Activated CD8-positive, alpha-beta memory T cell treated with anti-CD3 and anti-CD28 coated beads, Interleukin-2, amount 50 U/mL, for 4 hours (primary cell): ENCODE data around the gene RPL37A.
"Not testable (repeated sequence)": the region's sequence is repeated elsewhere in the genome, so short reads cannot be mapped to it uniquely, and the experiment has no call there.

Source experiments
- DNase-seq: peaks from one replicate; pipeline ENCODE4 v3.0.0-alpha.2; 2020

Gene RPL37A

GRCh38 chr2:216518566-216519119 is 20.0 kb downstream of the RPL37A start:
- not testable (repeated sequence) for DNase-seq

DNA sequence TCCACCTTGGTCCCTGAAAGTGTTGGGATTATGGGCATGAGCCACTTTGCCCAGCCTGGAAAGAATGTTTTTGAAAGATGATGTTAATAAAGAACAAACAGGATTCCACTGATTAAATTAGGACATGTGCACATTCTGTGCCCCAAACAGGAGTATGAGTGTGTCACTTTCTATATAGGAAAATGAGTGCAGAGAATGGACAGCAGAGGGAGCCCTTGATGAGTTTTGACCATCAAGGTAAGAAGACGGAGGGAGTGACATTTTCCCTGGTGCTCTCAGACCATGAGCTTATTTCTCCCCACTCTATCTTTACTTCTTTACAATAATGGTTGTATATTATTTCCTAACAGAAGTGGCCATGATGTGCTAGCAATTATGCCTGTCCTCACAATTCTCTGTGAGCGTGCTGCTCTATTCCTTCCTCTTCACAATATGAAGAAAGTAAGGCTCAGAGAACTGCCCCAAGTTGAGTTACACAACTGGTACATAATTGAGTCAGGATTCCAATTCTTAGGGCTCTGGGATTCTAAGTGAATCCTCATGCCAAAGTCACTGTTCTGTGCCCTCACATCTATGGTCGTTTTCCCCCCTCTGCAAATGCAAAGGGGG is 20.6 kb downstream of the RPL37A start:
- peak; percentile 39 for DNase-seq

- DNase-seq: no peak
These were observed 21.5 kb downstream of the RPL37A start for GRCh38 chr2:216520112-216520511.

GRCh38 chr2:216522892-216523502 is 24.4 kb downstream of the RPL37A start:
- no peak for DNase-seq

DNA sequence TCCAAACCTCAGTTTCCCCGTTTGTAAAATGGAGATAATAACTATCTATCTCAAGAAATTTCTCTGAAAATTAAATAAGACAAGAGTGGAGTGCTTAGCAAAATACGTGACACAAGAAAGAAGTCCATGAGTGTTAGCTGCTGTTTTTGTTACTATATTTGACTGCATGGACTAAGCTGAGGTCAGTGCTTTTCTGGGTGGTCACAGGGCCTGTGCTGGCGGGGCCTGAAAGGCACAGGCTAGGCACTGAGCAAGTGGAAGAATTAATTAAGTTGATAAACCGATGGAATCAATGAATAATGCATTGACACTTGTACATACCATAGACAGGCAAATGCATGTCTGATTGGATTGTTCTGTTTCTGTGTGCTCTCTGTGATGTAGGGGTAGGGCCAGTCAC is 27.3 kb downstream of the RPL37A start:
- no peak for DNase-seq

DNA sequence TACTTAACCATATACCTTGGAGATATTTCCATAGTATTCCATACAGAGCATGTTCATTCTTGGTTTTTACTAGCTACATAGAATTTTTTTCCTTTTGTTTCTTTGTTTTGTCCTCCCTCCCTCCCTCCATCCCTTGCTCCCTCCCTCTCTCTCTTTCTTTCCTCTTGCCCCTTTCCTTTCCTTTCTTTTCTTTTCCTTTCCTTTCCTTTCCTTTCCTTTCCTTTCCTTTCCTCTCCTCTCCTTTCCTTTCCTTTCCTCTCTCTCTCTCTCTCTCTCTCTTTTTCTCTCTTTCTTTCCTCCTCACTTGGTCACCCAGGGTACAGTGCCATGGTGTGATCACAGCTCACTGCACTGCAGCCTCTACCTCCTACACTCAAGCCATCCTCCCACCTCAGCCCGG is 28.3 kb downstream of the RPL37A start:
- DNase-seq: no peak

DNA sequence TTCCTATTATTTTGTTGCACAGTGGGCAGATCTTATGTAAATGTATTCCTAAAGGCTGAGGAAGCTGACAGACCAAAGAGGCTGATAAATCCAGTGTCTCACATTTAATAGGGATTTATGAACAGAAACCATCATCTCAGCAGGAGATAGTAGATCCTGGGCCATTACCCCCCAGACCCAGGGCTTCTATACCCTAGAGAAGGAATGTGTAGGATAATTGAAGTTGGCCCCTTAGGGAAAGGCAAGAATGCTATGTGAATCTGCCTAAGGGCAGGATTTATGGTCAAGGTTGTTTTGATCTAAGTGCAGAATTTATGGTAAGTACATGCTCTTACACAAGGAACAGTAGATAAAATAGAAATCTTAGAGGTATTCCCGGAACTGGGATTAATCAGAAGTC is 29.0 kb downstream of the RPL37A start:
- DNase-seq: no peak

DNA sequence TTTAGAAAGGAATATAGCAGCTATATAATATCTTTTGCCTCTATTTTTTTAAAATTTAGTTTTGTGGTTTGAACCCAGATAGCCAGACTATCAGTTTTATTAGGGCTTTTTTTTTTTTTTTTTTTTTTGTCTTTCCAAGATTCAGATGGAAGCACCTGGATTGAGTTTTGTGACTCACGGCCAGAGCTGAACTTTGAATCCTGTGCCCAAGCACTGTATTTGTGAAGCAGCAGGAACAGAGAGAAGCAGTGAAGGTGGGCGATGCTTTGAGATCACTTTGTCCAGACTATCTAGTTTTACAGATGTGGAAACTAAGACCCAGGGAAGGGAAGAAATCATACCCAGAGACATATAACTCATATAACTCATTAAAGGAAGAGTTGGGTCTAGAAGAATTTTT is 33.9 kb downstream of the RPL37A start:
- DNase-seq: no peak

- no peak for DNase-seq
These were observed 35.0 kb downstream of the RPL37A start for GRCh38 chr2:216533609-216534008.

DNA sequence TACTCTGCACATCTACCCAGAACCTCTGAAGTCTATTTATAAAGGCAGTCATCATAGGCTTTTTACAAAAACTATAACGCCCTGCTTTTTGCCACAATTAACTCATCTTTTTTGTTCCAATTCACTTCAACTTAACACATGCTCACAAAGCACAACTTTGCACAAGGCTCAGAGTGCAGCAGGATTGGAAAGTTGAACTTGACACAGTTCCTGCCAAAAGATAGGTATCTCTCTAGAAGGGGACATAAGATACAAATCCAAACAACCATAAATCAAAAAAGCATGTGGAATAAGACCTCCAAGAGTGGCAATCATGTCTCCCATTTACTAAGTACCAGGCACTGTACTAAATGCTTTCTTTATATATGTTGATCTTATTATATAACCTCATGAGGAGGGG is 36.2 kb downstream of the RPL37A start:
- no peak for DNase-seq

- DNase-seq: no peak
These were observed 36.9 kb downstream of the RPL37A start for GRCh38 chr2:216535454-216535995.

GRCh38 chr2:216536734-216537210 is 38.1 kb downstream of the RPL37A start:
- no peak for DNase-seq

GRCh38 chr2:216537366-216537765 is 38.7 kb downstream of the RPL37A start:
- DNase-seq: no peak

- no peak for DNase-seq
These were observed 39.9 kb downstream of the RPL37A start for GRCh38 chr2:216538538-216538937.

GRCh38 chr2:216539120-216539519 is 40.5 kb downstream of the RPL37A start:
- DNase-seq: no peak

- DNase-seq: no peak
These were observed 41.2 kb downstream of the RPL37A start for GRCh38 chr2:216539791-216540241.

DNA sequence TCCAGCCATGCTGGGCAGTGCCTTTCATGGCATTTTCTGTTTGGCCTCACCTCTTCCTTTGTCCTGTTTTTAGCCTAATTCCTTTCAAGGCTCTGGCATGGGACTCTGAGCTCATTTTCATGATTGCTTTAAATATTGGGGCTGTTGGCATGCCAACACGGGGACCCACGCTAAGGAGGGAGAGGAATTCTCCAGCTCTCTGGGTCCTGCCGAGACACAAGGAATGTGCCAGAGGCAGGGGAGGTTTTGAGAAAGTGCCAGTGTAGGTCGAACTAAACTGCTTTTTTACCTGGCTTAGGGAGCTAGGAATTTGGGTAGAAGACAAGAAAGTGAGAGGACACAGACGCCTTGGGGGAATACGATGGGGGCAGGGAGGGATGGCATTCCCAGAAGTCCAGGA is 42.3 kb downstream of the RPL37A start:
- DNase-seq: no peak

DNA sequence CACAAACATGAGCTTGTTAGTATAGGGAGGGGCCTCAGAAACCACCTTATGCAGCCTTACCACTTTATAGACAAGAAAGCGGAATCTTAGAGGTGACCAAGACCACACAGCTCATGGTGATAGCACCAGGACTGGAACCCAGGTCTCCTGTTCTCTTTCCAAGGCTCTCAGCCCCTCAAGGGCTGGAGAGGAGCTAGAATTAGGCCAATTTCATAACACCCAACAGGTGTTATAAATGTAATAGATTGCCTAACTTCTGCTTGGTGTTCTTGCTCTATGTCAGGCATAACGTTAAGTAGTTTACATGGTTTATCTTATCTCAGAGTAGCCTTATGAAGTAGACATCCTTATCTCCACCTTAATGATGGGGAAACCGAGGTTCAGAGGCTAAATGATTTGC is 42.9 kb downstream of the RPL37A start:
- DNase-seq: no peak

GRCh38 chr2:216545359-216545758 is 46.7 kb downstream of the RPL37A start:
- no peak for DNase-seq

- DNase-seq: no peak
These were observed 47.6 kb downstream of the RPL37A start for GRCh38 chr2:216546241-216546640.

DNA sequence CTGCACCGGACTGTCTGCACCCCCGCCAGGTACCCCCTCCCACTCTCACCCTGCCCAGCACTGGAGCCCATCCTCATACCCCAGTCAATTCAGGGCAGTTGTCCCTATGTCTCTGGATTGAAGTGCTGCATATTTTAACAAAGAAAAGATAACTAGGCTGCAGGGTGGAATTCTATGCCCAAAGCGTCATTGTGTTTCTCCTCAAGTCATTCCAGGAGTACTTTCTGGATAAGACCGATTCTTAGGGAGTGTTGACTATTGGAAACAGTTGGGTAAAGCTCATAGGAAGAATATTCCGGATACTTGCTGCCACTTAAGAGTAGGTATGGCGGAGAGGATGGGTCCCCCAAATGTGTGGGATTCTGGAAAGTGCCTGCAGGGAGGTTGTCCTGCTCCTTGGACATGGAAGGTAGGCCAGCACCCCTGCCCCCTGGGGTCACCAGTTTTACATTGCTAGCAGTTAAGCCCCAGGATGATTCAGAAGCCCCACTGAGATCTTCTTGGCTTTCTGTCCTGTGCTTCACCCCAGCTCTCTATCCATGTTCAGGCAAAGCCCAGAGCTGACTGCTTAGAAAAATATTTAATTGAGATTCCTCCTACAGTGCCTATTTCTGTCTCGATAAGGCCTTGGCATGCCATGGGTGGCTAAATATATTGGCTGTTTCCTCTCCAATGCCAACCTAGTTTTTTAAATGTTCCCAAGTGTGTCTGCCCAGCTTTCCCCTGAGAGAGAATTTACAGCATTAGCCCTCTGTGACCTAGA is 48.2 kb downstream of the RPL37A start:
- no peak for DNase-seq

DNA sequence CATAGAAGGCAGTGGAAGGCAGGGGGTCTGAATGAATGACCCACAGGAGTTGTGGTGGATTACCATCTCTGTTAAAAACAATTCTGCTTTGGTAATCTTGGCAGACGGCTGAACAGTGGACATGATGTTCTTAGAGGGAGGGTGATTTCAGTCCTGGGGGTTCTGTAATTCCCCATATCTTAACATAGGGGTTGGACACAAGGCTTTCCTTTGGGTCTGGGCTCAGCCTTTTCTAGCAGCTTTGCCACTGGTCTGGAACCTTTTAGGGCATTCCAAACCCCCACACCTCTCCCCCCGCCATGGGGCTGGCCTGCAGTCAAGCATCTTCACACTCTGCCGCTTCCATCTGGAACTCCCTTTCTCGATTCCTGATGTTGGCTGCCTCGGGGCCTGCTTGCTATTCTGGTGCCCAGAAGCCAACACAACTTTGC is 50.3 kb downstream of the RPL37A start:
- no peak for DNase-seq

DNA sequence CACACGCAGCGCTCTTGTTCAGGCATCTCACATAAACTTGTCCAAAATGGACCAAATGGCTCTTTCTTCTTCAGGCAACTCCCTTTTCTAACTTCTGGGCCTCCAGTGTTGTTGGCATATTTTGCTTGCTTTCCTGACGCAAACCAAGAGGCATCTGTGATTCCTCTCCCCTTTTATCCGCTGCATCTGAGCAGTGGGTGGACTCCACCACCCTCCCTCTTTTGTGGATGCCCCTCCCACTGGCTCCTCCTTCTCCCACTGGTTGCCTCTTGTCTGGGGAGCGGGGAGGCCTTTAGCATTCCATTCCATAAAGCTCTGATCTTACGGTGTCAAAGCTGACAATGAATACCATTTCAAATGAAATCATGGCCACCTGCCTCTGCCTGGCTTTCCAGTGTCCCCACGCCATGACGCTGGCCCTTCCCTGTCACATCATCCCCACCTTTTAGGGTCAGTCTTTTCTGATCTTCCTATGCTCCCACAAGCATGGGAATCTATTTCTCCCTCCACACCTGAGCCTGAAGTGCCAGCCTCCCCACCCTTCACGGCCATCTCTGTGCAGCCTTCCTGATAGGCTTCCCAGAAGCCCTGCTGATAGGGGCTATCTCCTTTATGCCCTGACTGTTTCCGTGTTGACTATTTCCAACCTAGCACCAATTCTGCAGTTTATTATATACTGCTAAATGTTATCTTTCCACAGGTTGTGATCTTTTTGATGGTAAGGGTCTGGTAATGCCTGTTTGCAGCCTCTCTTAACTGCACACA is 51.5 kb downstream of the RPL37A start:
- DNase-seq: no peak
